ENCODE results near the gene ASB18.

GRCh38 chr2:236273126-236273525 lies 8.9 kb upstream of the ASB18 start:
- TF ChIP-seq POLR2AphosphoS5 (IDR thresholded peaks at IDR 0.05) = no peak
- TF ChIP-seq CTCF (IDR thresholded peaks at IDR 0.05 in 8 of 11, conservative IDR thresholded peaks at IDR 0.05 in 3 of 11) = no peak
